ENCODE data around the gene OR2K2.

The OR2K2 gene, protein sequence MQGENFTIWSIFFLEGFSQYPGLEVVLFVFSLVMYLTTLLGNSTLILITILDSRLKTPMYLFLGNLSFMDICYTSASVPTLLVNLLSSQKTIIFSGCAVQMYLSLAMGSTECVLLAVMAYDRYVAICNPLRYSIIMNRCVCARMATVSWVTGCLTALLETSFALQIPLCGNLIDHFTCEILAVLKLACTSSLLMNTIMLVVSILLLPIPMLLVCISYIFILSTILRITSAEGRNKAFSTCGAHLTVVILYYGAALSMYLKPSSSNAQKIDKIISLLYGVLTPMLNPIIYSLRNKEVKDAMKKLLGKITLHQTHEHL

DNA sequence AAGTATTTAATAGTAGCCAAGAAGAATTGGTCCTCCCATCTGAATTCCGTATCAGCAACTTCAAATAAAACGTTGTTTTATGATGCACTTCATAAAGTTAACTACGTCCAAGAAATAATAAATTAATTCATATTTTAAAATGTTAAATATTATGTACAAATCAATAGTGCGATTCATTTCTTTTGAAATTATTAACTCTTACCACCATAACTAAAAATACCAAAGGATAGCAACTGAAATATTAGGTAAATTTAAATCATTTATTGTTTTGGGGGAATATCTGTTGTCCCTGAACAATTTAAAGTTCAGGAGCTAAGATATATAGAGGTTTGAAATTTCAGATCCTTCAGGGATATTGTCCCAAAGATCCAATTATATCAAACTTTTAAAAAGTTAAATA lies at the start of gene OR2K2:
TSS of gene OR2K2 (minus strand) at position 101 of the 400 bp plus-strand sequence. CDS start 1,791 bp downstream, outside the sequence.
- DNase-seq (ENCODE audit: low read depth), result no peak
- TF ChIP-seq, protein P1, sequence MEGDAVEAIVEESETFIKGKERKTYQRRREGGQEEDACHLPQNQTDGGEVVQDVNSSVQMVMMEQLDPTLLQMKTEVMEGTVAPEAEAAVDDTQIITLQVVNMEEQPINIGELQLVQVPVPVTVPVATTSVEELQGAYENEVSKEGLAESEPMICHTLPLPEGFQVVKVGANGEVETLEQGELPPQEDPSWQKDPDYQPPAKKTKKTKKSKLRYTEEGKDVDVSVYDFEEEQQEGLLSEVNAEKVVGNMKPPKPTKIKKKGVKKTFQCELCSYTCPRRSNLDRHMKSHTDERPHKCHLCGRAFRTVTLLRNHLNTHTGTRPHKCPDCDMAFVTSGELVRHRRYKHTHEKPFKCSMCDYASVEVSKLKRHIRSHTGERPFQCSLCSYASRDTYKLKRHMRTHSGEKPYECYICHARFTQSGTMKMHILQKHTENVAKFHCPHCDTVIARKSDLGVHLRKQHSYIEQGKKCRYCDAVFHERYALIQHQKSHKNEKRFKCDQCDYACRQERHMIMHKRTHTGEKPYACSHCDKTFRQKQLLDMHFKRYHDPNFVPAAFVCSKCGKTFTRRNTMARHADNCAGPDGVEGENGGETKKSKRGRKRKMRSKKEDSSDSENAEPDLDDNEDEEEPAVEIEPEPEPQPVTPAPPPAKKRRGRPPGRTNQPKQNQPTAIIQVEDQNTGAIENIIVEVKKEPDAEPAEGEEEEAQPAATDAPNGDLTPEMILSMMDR (IDR thresholded peaks at IDR 0.05; ENCODE audit: low read depth, low read length, missing control alignments), result no peak
- H3K4me3 ChIP-seq (ENCODE audit: low read depth, low read length), result no peak within 1 kb of the TSS

DNA sequence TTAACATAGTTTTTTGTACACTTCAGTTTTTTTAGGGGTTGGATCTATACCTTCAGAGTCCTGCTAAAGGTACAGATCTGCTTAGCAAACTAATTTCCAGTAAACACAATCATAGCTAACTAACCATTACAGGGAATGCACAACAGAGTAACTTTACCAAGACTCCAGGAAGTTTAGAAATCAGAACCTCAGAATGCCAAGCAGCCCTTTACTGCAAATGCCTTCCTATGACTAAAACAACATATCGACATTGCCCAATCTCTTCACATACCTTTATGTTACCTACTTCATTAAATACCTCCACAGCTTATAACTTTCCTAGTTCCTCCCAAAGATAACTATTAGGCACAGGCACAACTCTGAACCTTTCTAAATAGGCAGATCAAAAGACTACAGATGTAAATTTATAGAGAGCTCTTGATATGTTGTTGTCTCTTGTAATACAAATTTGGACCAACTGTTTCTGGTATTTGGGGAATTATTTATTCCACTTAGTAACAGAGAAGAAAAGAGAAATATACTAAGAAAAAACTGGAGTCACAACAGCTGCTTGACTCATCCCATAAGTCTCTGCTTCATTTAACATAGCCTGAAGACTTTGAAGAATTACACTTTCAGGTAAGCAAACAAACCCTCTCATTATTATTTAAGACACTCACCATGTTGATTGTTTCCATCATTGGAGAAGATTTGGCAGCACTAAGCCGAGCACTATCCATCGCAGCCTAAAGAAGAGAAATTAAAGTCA lies 46.0 kb upstream of the OR2K2 start:
- TF ChIP-seq, protein P1 (IDR thresholded peaks at IDR 0.05; ENCODE audit: low read depth, low read length, missing control alignments), result no peak
- no peak for DNase-seq (ENCODE audit: low read depth)
- no peak overlapping the region for H3K4me3 ChIP-seq (ENCODE audit: low read depth, low read length)

DNA sequence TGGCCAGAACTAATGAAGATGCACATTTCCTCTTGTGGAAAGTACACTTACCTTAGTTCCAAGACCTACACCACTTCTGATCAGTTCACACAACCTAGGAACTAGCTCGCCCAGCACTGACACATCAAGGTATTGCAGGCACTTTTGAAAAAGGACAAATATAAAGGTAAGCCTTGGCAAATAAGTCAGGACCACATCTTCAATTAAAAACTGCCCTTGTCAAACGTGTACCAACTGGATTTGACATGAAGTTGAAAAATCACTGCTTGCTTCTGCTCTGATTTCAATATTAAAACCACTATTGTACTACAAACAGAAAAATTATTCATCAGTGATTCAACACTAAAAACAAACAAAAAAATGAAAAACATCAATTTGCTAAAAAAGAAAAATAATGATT lies 45.0 kb upstream of the OR2K2 start:
- H3K4me3 ChIP-seq (ENCODE audit: low read depth, low read length), result no peak overlapping the region
- DNase-seq (ENCODE audit: low read depth), result no peak
- TF ChIP-seq, protein P1 (IDR thresholded peaks at IDR 0.05; ENCODE audit: low read depth, low read length, missing control alignments), result no peak

DNA sequence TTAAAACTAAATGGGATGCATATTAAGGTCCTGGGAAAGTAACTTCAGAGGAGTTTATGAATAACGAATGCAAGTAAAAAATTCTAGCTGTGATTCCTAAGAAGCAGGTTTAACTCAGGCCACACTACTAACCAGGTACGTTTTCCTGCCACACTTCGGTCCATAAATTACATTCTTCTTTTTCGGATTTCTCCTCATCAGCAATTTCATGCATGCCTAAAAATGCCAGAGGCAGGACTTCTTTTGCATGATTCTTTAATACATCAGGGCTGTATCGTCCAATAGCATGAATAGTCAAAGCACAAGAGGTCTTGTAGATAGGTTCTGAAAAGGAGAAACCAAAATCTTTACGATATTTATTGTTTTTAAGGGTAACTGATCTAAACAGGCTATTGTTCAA lies 42.3 kb upstream of the OR2K2 start:
- TF ChIP-seq, protein P1 (IDR thresholded peaks at IDR 0.05; ENCODE audit: low read depth, low read length, missing control alignments), result no peak
- no peak for DNase-seq (ENCODE audit: low read depth)

DNA sequence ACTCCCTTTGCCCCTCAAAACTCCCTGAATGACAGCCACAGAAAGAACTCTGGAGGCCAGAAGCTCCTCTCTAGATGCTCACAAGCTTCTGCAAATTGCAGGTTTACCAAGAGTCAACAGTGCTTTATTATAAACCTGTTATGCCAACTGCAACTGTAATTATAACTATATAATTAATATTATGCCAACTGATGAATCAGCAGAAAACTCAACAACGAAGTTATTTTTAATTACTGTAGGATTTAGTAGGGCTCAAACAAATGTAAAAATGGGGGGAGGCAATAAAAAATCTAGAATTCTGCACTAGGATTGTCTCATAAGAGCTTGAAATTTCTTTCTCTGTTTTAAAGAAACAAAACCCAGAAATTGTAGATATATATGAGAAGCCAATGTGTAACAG lies 37.0 kb upstream of the OR2K2 start:
- DNase-seq (ENCODE audit: low read depth), result no peak
- TF ChIP-seq, protein P1 (IDR thresholded peaks at IDR 0.05; ENCODE audit: low read depth, low read length, missing control alignments), result no peak
- H3K4me3 ChIP-seq (ENCODE audit: low read depth, low read length), result no peak overlapping the region

More for the DNA sequence above, 42.3 kb upstream of the OR2K2 start:
- no peak overlapping the region for H3K4me3 ChIP-seq (ENCODE audit: low read depth, low read length)

DNA sequence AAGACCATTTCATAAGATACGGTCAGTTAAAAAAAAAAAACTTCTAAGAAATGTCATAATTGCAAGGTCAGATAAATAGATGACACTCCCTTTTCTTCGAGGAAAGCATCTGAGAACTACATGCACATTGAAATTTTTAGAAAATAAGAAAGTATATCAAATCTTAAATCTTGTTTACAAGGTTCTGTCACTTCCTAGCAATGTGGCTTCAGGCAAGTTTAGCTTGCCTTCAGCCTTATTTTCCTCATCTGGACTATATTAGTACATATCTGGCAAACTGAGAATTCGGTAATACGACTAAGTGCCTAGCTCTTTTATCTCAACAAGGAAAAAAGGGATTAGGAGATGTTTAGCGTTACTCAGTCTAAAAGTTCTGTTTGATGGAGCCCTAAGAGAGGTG lies 32.5 kb upstream of the OR2K2 start:
- TF ChIP-seq, protein P1 (IDR thresholded peaks at IDR 0.05; ENCODE audit: low read depth, low read length, missing control alignments), result no peak
- H3K4me3 ChIP-seq (ENCODE audit: low read depth, low read length), result no peak overlapping the region
- DNase-seq (ENCODE audit: low read depth), result no peak

Measured in GM12864 (cell line).